Measurements from ENCODE around the gene WDR72.

GRCh38 chr15:53710906-53711305 is 48.6 kb downstream of the WDR72 start:
- TF ChIP-seq CTCF (IDR thresholded peaks at IDR 0.05) (no peak), POLR2A (IDR thresholded peaks at IDR 0.05) (no peak), EP300 (IDR thresholded peaks at IDR 0.05) (no peak)

All from ovary (tissue), 3 donors.